H1 (cell line): ENCODE data around the gene TXK. TPM values are rescaled to one million over a fixed set of nuclear protein-coding genes. Genes with fewer than 3 reads are reported as not detected.

Experiments
- CTCF ChIA-PET: fragments of 300-600 bp; sonication (Branson Sonifier 250); formaldehyde crosslinking; loops from one replicate; lab custom pipeline; 2021; ENCODE audit not compliant: partially characterized antibody; lab: Charles Lee
- POLR2A ChIA-PET: fragments of 300-600 bp; sonication (Branson Sonifier 250); formaldehyde crosslinking; loops from one replicate; lab custom pipeline; 2021; ENCODE audit warnings: inconsistent platforms; ENCODE audit not compliant: partially characterized antibody; lab: Charles Lee
- DNase-seq, 2 experiments: peaks; one replicate each; pipeline versions ENCODE4 v3.0.0 to v3.0.0-alpha.2; 2010 to 2022; ENCODE audit warnings: low spot score in 2 of 2, low read depth in 1 of 2, mixed read lengths in 1 of 2
- FAIRE-seq: peaks from 2 replicates; lab custom pipeline; 2011; peaks lifted over from hg19 to GRCh38; lab: Jason Lieb, UNC
- H2AFZ ChIP-seq: 2 replicates; pipeline ENCODE4 v1.8.1; 2012; ENCODE audit warnings: low read length, inconsistent platforms
- H2AK5ac ChIP-seq: 2 replicates; pipeline ENCODE4 v1.6.1; 2013; ENCODE audit warnings: low read depth, low read length
- H2BK120ac ChIP-seq: replicated peaks from 2 replicates; pipeline ENCODE3; 2013; ENCODE audit warnings: low read depth, low read length, inconsistent platforms
- H2BK12ac ChIP-seq: 2 replicates; pipeline ENCODE4 v1.6.1; 2013; ENCODE audit warnings: low read depth, low read length
- H2BK15ac ChIP-seq: 2 replicates; pipeline ENCODE4 v1.6.1; 2013; ENCODE audit warnings: low read length
- H2BK20ac ChIP-seq: 2 replicates; pipeline ENCODE4 v1.6.1; 2013; ENCODE audit warnings: low read length
- H2BK5ac ChIP-seq: 2 replicates; pipeline ENCODE4 v1.6.1; 2013; ENCODE audit warnings: low read depth, low read length
- H3K14ac ChIP-seq: 2 replicates; pipeline ENCODE4 v1.6.1; 2013; ENCODE audit warnings: inconsistent platforms; ENCODE audit not compliant: insufficient read length
- H3K18ac ChIP-seq: 2 replicates; pipeline ENCODE4 v1.6.1; 2013; ENCODE audit warnings: low read length; ENCODE audit errors: extremely low read depth
- H3K23ac ChIP-seq: 2 replicates; pipeline ENCODE4 v1.6.1; 2013; ENCODE audit warnings: inconsistent platforms; ENCODE audit not compliant: insufficient read length
- H3K23me2 ChIP-seq: 2 replicates; pipeline ENCODE4 v1.6.1; 2013; ENCODE audit warnings: low read depth, low read length
- H3K27ac ChIP-seq: 2 replicates; pipeline ENCODE4 v1.6.1; 2011; ENCODE audit warnings: low read depth, low read length, inconsistent platforms
- H3K27me3 ChIP-seq, 4 experiments: replicated peaks in 1 of 4; 1 replicate in 1 of 4; 2 replicates in 3 of 4; pipeline versions ENCODE4 v1.6.1 to v1.8.1; 2011 to 2013; ENCODE audit warnings: low read length in 3 of 4, mild to moderate bottlenecking in 3 of 4, inconsistent platforms in 2 of 4, mixed read lengths in 2 of 4, moderate library complexity in 1 of 4; ENCODE audit not compliant: control insufficient read depth in 3 of 4, insufficient read depth in 3 of 4; ENCODE audit errors: extremely low read depth in 1 of 4
- H3K36me3 ChIP-seq, 4 experiments: 2 replicates each; pipeline versions ENCODE4 v1.6.1 to v1.8.1; 2011 to 2013; ENCODE audit warnings: mild to moderate bottlenecking in 4 of 4, low read length in 3 of 4, moderate library complexity in 2 of 4, control low read depth in 1 of 4, inconsistent platforms in 1 of 4; ENCODE audit not compliant: insufficient read depth in 4 of 4, control insufficient read depth in 2 of 4
- H3K4ac ChIP-seq: replicated peaks from 2 replicates; pipeline ENCODE3; 2013; ENCODE audit warnings: low read length, low read depth, mixed read lengths, inconsistent platforms; ENCODE audit not compliant: insufficient read length
- H3K4me1 ChIP-seq, 4 experiments: replicated peaks in 1 of 4; 1 replicate in 1 of 4; 2 replicates in 3 of 4; pipeline versions ENCODE4 v1.6.1 to v1.8.1; 2011 to 2013; ENCODE audit warnings: low read length in 3 of 4, inconsistent platforms in 2 of 4, mixed read lengths in 1 of 4; ENCODE audit not compliant: insufficient read depth in 4 of 4, control insufficient read depth in 3 of 4
- H3K4me2 ChIP-seq, 2 experiments: 2 replicates each; pipeline versions ENCODE4 v1.6.1 to v1.8.1; 2011 to 2013; ENCODE audit warnings: low read depth in 2 of 2, low read length in 2 of 2, control low read depth in 1 of 2, inconsistent platforms in 1 of 2, mild to moderate bottlenecking in 1 of 2; ENCODE audit not compliant: insufficient read depth in 1 of 2
- H3K4me3 ChIP-seq, 4 experiments: fragments of 200-600, 300-600 bp in 1 of 4; sonication (generic), shearing (Covaris generic), sonication (Bioruptor Twin) in 1 of 4; 2 replicates each; pipeline versions ENCODE4 v1.5.1 to v1.8.1; 2011 to 2016; ENCODE audit warnings: low read length in 4 of 4, low read depth in 3 of 4, control low read depth in 2 of 4, inconsistent platforms in 2 of 4, mild to moderate bottlenecking in 2 of 4, mixed read lengths in 1 of 4, moderate library complexity in 1 of 4; ENCODE audit not compliant: insufficient read depth in 2 of 4; ENCODE audit errors: extremely low read depth in 1 of 4
- H3K56ac ChIP-seq: replicated peaks from 2 replicates; pipeline ENCODE3; 2013; ENCODE audit warnings: low read depth, mild to moderate bottlenecking, mixed read lengths, low read length, inconsistent platforms; ENCODE audit not compliant: insufficient read length
- H3K79me1 ChIP-seq: 2 replicates; pipeline ENCODE4 v1.6.1; 2013; ENCODE audit warnings: low read depth, low read length, control low read depth
- H3K79me2 ChIP-seq, 2 experiments: 2 replicates each; pipeline versions ENCODE4 v1.6.1 to v1.8.1; 2012 to 2013; ENCODE audit warnings: low read length in 2 of 2, mild to moderate bottlenecking in 2 of 2, inconsistent platforms in 1 of 2; ENCODE audit not compliant: insufficient read depth in 2 of 2, control insufficient read depth in 1 of 2
- H3K9ac ChIP-seq, 4 experiments: replicated peaks in 1 of 4; 1 replicate in 1 of 4; 2 replicates in 3 of 4; pipeline versions ENCODE4 v1.6.1 to v1.8.1; 2011 to 2013; ENCODE audit warnings: low read depth in 3 of 4, low read length in 3 of 4, control low read depth in 2 of 4, mild to moderate bottlenecking in 2 of 4, moderate library complexity in 2 of 4, inconsistent platforms in 1 of 4; ENCODE audit errors: extremely low read depth in 1 of 4
- H3K9me3 ChIP-seq, 2 experiments: 2 replicates each; pipeline versions ENCODE4 v1.6.1 to v1.8.1; 2012 to 2013; ENCODE audit warnings: mild to moderate bottlenecking in 2 of 2, moderate library complexity in 2 of 2, control low read depth in 1 of 2, inconsistent platforms in 1 of 2, low read depth in 1 of 2, low read length in 1 of 2, mixed read lengths in 1 of 2; ENCODE audit not compliant: insufficient read depth in 2 of 2
- H4K20me1 ChIP-seq, 2 experiments: replicated peaks in 1 of 2; 2 replicates each; pipeline versions ENCODE3 to v1.8.1; 2011 to 2013; ENCODE audit warnings: inconsistent platforms in 2 of 2, low read length in 2 of 2, mild to moderate bottlenecking in 1 of 2; ENCODE audit not compliant: insufficient read depth in 2 of 2, control insufficient read depth in 1 of 2
- H4K5ac ChIP-seq: 2 replicates; pipeline ENCODE4 v1.6.1; 2013; ENCODE audit warnings: low read length, low read depth, mixed read lengths, inconsistent platforms; ENCODE audit not compliant: insufficient read length
- H4K8ac ChIP-seq: 2 replicates; pipeline ENCODE4 v1.8.0; 2013; ENCODE audit warnings: mild to moderate bottlenecking, moderate library complexity, low read length, inconsistent platforms; ENCODE audit not compliant: insufficient read depth; ENCODE audit errors: extremely low read depth
- H4K91ac ChIP-seq: replicated peaks from 2 replicates; pipeline ENCODE3; 2013; ENCODE audit warnings: low read length, mixed read lengths, inconsistent platforms; ENCODE audit not compliant: insufficient read length
- CBX8 ChIP-seq: fragments of 300-800, 300-1000 bp; sonication (generic); IDR thresholded peaks from 2 replicates; pipeline ENCODE4 v1.7.1; 2016; ENCODE audit warnings: low read depth, low read length, borderline replicate concordance
- EZH2 ChIP-seq: fragments of 200-600 bp; sonication (generic); IDR thresholded peaks from 2 replicates; pipeline ENCODE4 v1.7.1; 2012; ENCODE audit warnings: low read depth, mild to moderate bottlenecking, moderate library complexity, low read length, inconsistent platforms; ENCODE audit not compliant: severe bottlenecking
- GABPA ChIP-seq: IDR thresholded peaks from 2 replicates; pipeline ENCODE4 v1.6.1; 2011; ENCODE audit warnings: mild to moderate bottlenecking, low read length, moderate library complexity, borderline replicate concordance; ENCODE audit not compliant: insufficient read depth
- KDM5A ChIP-seq: fragments of 200-600 bp; IDR thresholded peaks from 2 replicates; pipeline ENCODE4 v1.7.1; 2012; ENCODE audit warnings: mild to moderate bottlenecking, low read length, inconsistent platforms, mixed read lengths
- MAFK ChIP-seq: IDR thresholded peaks from 2 replicates; pipeline ENCODE4 v1.6.1; 2012; ENCODE audit warnings: low read depth, mild to moderate bottlenecking, improper control_type of control experiment, low read length
- NRF1 ChIP-seq: IDR thresholded peaks from 2 replicates; pipeline ENCODE4 v1.6.1; 2011; ENCODE audit warnings: mild to moderate bottlenecking, low read depth, low read length, improper control_type of control experiment
- POLR2AphosphoS5 ChIP-seq: IDR thresholded peaks from 2 replicates; pipeline ENCODE4 v1.6.1; 2011; ENCODE audit warnings: low read depth, low read length
- POU5F1 ChIP-seq: IDR thresholded peaks from 2 replicates; pipeline ENCODE4 v1.6.1; 2011; ENCODE audit warnings: low read depth, mild to moderate bottlenecking, low read length, moderate library complexity
- SP4 ChIP-seq: IDR thresholded peaks from 2 replicates; pipeline ENCODE4 v1.6.1; 2012; ENCODE audit warnings: low read length, inconsistent platforms
- SRF ChIP-seq: IDR thresholded peaks from 2 replicates; pipeline ENCODE4 v1.6.1; 2011; ENCODE audit warnings: mild to moderate bottlenecking, low read depth, low read length, moderate library complexity
- TAF1 ChIP-seq: IDR thresholded peaks from 2 replicates; pipeline ENCODE4 v1.6.1; 2011; ENCODE audit warnings: mild to moderate bottlenecking, low read depth, low read length
- YY1 ChIP-seq: IDR thresholded peaks from 2 replicates; pipeline ENCODE4 v1.6.1; 2011; ENCODE audit warnings: low read depth, mild to moderate bottlenecking, low read length
- WGBS, 2 experiments: shearing (Covaris generic) in 1 of 2; methylation state at CpG; one replicate each; pipeline versions ENCODE4 v1.1.6 to v1.1.7; 2013 to 2015; ENCODE audit warnings: low lambda C conversion rate in 2 of 2, mixed read lengths in 2 of 2, inconsistent platforms in 1 of 2, low coverage in 1 of 2, missing lambda C conversion rate in 1 of 2; ENCODE audit not compliant: insufficient replicate concordance in 2 of 2, insufficient coverage in 1 of 2, insufficient read length in 1 of 2; ENCODE audit errors: extremely low coverage in 1 of 2, missing lambda C conversion rate in 1 of 2; 5-methylcytosine and 5-hydroxymethylcytosine counted together
- polyA plus RNA-seq, 7 experiments: library from polyadenylated mRNA; depleted of rRNA in 3 of 7; stranded (reverse) in 5 of 7; unstranded in 2 of 7; fragments of >200 nt in 5 of 7; fragments of 200-250 nt in 2 of 7; gene quantifications; 1 replicate in 5 of 7; 2 replicates in 1 of 7; 4 replicates in 1 of 7; pipeline versions ENCODE4 v1.2.1 to v1.2.3, GENCODE V29; 2011 to 2013; ENCODE audit warnings: missing spikeins in 2 of 7, mixed read lengths in 2 of 7
- total RNA-seq: library from RNA; stranded (reverse); fragmentation: NEBNext Ultra II Directional; extraction: Animal tissue kit (Norgen Biotek cat#: 25700); gene quantifications from 2 replicates; pipeline ENCODE4 v1.2.1, GENCODE V29; 2021
- TF ChIP-seq, protein P1 (sequence below), 3 experiments: IDR thresholded peaks; 1 replicate in 2 of 3; 2 replicates in 1 of 3; pipeline versions ENCODE4 v1.5.1 to v1.6.1; 2011; ENCODE audit warnings: low read length in 3 of 3, mild to moderate bottlenecking in 3 of 3, inconsistent platforms in 2 of 3, low read depth in 1 of 3, moderate library complexity in 1 of 3; ENCODE audit not compliant: insufficient read depth in 1 of 3; ENCODE audit errors: control extremely low read depth in 1 of 3

Gene TXK
- total and polyA plus RNA-seq, 2 of the 8 experiments (the other 6 are each of a cell fraction or from before 2014, with no cell fraction given) = not detected

DNA sequence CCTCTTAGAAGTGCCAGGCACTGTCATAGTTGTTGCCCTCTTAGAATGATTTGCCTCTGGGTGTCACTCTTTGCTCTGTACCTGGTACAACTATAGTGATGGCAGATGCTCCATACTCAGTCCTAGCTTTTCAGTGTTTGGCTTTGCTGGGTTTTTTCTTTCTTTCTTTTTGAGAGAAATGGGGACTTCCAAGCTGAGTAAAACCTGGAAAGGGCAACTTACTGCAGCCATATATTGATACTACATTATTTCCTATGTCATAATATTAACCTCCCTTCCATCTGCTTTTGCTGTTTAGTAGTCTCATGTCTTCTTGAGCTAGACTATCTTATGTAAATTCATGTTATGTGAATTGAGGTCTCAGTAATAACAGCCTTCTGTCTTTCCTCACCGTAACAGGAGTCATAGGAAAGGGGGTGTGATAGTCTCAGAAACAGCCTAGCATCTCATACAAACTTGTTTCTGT is 68.4 kb downstream of the TXK start:
- Histone ChIP-seq H4K91ac (no peak overlapping the region), H3K79me2 (no peaks in the 10 kb centered on the region), H2AK5ac (no peak overlapping the region), H3K79me1 (no peaks in the 10 kb centered on the region), H3K18ac (no peak overlapping the region), H3K4ac (no peak overlapping the region), H3K23ac (no peak overlapping the region), H3K27ac (no peak overlapping the region), H3K4me1 (no peaks in the 10 kb centered on the region), H3K56ac (no peak overlapping the region), H3K9me3 (no peaks in the 10 kb centered on the region), H3K27me3 (no peaks in the 10 kb centered on the region), H4K5ac (no peak overlapping the region), H3K23me2 (no peaks in the 10 kb centered on the region), H4K8ac (no peak overlapping the region), H2BK5ac (no peak overlapping the region), H3K4me3 (no peak overlapping the region), H2BK12ac (no peak overlapping the region), H3K4me2 (no peak overlapping the region), H2BK120ac (no peak overlapping the region), H3K36me3 (no peaks in the 10 kb centered on the region), H2AFZ (no peak overlapping the region), H3K9ac (no peak overlapping the region), H2BK20ac (no peak overlapping the region), H4K20me1 (no peaks in the 10 kb centered on the region), H2BK15ac (no peak overlapping the region), H3K14ac (no peak overlapping the region)
- DNase-seq (no peak), FAIRE-seq (no peak)
- WGBS, 2 experiments = 100% methylated on average over 1 of the region's 1 CpG; no CpG with 5 or more reads in 1 of the 2 experiments
- ChIA-PET POLR2A (interaction anchor here (0.7 kb wide), 1 partner anchor 11 kb away, joined by 3 read pairs; no protein-coding TSS in a partner anchor), CTCF (interaction anchor here (0.8 to 2.9 kb wide), 5 partner anchors 16 to 42 kb away, joined by 3 to 15 read pairs (median 6); no protein-coding TSS in a partner anchor)
- TF ChIP-seq TAF1 (no peak), YY1 (no peak), KDM5A (no peak), GABPA (no peak), POU5F1 (no peak), NRF1 (no peak), SP4 (no peak), CBX8 (no peak), MAFK (no peak), EZH2 (no peak), POLR2AphosphoS5 (no peak), SRF (no peak)
- TF ChIP-seq, protein P1, sequence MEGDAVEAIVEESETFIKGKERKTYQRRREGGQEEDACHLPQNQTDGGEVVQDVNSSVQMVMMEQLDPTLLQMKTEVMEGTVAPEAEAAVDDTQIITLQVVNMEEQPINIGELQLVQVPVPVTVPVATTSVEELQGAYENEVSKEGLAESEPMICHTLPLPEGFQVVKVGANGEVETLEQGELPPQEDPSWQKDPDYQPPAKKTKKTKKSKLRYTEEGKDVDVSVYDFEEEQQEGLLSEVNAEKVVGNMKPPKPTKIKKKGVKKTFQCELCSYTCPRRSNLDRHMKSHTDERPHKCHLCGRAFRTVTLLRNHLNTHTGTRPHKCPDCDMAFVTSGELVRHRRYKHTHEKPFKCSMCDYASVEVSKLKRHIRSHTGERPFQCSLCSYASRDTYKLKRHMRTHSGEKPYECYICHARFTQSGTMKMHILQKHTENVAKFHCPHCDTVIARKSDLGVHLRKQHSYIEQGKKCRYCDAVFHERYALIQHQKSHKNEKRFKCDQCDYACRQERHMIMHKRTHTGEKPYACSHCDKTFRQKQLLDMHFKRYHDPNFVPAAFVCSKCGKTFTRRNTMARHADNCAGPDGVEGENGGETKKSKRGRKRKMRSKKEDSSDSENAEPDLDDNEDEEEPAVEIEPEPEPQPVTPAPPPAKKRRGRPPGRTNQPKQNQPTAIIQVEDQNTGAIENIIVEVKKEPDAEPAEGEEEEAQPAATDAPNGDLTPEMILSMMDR (IDR thresholded peaks at IDR 0.05; ENCODE audit: control extremely low read depth in 1 of 3, insufficient read depth in 1 of 3, low read depth in 1 of 3, low read length in 3 of 3) = no peak
